HG03159 (cell line): ENCODE measurements around the gene AIG1.

Experiments used
- ATAC-seq: cut with Tn5 transposase; IDR thresholded peaks from one replicate; pipeline ENCODE4 v1.9.1; 2021; ENCODE audit warnings: mild to moderate bottlenecking, moderate library complexity; ENCODE audit not compliant: unreplicated experiment

The AIG1 gene

GRCh38 chr6:143192766-143193165 is 132.1 kb downstream of the AIG1 start:
- no peak for ATAC-seq

- ATAC-seq, result no peak
These were observed 132.9 kb downstream of the AIG1 start for GRCh38 chr6:143193571-143194094.

- no peak for ATAC-seq
These were observed 133.5 kb downstream of the AIG1 start for GRCh38 chr6:143194095-143194589.

- ATAC-seq, result no peak
These were observed 134.7 kb downstream of the AIG1 start for GRCh38 chr6:143195349-143195845.

- no peak for ATAC-seq
These were observed 136.0 kb downstream of the AIG1 start for GRCh38 chr6:143196525-143197225.

- ATAC-seq, result no peak
These were observed 136.7 kb downstream of the AIG1 start for GRCh38 chr6:143197377-143197776.

GRCh38 chr6:143198312-143198711 is 137.6 kb downstream of the AIG1 start:
- no peak for ATAC-seq

- ATAC-seq, result no peak
These were observed 138.6 kb downstream of the AIG1 start for GRCh38 chr6:143199291-143199690.

- ATAC-seq, result no peak
These were observed 139.6 kb downstream of the AIG1 start for GRCh38 chr6:143200167-143200770.

GRCh38 chr6:143204045-143204444 is 143.4 kb downstream of the AIG1 start:
- ATAC-seq, result no peak

GRCh38 chr6:143205131-143205535 is 144.4 kb downstream of the AIG1 start:
- ATAC-seq, result no peak

- no peak for ATAC-seq
These were observed 144.9 kb downstream of the AIG1 start for GRCh38 chr6:143205585-143205984.

GRCh38 chr6:143205991-143206390 is 145.3 kb downstream of the AIG1 start:
- ATAC-seq, result no peak

GRCh38 chr6:143206550-143206949 is 145.9 kb downstream of the AIG1 start:
- no peak for ATAC-seq

GRCh38 chr6:143210420-143210819 is 149.7 kb downstream of the AIG1 start:
- ATAC-seq, result no peak

GRCh38 chr6:143213859-143214376 is 153.2 kb downstream of the AIG1 start:
- ATAC-seq, result no peak

- ATAC-seq, result no peak
These were observed 154.7 kb downstream of the AIG1 start for GRCh38 chr6:143215363-143215762.

GRCh38 chr6:143215771-143216170 is 155.1 kb downstream of the AIG1 start:
- no peak for ATAC-seq

GRCh38 chr6:143218233-143218632 is 157.5 kb downstream of the AIG1 start:
- no peak for ATAC-seq

GRCh38 chr6:143221698-143222097 is 161.0 kb downstream of the AIG1 start:
- no peak for ATAC-seq

- no peak for ATAC-seq
These were observed 161.6 kb downstream of the AIG1 start for GRCh38 chr6:143222310-143222709.

- no peak for ATAC-seq
These were observed 162.1 kb downstream of the AIG1 start for GRCh38 chr6:143222801-143223231.
